NAMALWA (cell line): Measurements from ENCODE around the gene ARGLU1.

Experiments
- DNase-seq: peaks from one replicate; pipeline ENCODE4 v3.0.0-alpha.2; 2015; ENCODE audit warnings: low spot score

The ARGLU1 gene

DNA sequence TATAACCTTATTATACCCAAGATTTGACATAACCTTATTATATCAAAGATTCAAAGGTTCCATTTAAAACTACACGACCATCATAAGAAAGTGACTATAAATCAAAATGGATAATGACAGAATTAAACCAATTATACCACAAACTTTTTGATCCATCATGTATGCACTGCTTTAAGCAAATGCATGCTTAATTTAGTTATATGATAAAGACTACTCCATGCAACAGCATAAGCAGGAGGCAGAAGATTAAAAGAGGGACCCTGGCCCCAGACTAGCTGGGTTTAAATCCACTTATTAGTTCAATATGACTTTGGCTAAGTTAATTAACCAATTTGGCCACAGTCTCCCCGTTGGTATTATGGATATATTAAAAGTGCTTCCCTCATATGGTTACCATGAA lies 43.8 kb downstream of the ARGLU1 start:
- no peak for DNase-seq

DNA sequence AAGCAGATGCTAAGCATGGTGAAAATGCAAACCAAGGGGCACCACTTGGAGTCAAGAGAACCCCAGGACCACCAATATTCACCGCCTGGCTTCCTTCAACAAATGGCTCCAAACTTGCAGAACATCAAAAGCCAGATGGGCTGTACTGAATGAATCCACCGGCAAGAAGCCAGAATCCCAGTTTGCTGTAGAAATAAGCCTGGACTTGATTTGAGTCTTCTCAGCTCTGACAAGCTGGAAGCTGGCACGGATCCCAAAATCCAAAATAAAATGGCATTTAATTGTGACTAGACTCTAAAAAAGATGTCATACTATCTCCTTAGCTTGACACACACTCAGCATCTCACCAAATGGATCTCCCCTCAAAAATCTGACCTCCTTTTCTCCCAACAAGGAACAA lies 44.4 kb downstream of the ARGLU1 start:
- no peak for DNase-seq

DNA sequence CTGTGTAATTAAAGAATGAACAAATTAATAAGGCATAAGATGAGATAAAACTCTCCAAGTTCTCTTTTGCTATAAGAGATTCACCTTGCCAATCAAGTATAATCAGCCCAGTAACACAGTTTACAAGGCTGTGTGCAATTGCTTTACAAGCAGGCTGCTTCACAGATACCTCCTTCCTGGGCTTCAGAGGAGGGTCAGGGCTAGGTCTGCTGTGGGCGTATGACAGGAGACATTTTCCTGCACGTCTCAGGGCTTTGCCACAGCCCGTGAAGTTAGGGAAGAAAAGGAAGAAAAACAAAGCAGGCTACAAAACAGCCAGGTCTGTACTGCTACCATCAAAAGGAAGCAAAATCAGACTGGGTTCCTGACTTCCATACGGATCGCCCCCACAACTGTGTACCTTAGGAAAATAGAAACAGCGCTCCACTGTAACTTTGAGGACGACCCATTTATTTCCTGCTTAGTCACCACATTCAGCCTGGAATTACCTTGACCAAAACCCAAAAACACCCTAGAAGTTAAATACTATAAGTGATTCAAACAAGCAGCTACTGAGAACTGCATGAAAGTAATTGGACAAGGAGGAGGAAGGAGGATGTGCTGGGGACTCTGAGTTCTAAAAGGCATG lies 44.9 kb downstream of the ARGLU1 start:
- DNase-seq: no peak

DNA sequence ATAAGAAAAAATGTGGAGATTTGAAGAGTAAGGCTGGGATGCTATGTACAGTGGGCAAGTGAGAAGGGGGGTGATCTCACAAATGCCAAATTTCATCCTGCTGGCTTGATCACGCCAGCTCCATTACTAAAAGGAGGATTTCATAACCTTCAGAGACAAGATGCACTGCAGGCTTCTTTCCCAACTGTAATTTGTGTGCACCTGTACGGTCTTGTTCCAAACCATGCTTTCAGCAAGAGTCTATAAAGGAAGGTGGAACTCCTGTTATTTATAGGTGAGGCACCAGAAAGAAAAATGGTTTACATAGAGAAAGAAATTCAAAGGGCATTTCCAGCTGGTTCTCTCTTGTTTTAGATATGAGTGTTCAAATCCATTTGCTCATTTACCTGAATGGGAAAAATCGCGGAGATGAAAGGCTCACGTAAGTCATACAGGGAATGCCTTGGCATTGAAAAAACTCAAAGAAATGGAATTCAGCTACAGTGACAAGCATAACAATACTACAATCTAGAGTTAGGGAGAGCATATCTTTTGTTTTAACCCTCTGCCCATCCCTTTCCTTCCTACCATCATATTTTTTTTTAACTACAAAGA lies 45.7 kb downstream of the ARGLU1 start:
- DNase-seq: no peak

DNA sequence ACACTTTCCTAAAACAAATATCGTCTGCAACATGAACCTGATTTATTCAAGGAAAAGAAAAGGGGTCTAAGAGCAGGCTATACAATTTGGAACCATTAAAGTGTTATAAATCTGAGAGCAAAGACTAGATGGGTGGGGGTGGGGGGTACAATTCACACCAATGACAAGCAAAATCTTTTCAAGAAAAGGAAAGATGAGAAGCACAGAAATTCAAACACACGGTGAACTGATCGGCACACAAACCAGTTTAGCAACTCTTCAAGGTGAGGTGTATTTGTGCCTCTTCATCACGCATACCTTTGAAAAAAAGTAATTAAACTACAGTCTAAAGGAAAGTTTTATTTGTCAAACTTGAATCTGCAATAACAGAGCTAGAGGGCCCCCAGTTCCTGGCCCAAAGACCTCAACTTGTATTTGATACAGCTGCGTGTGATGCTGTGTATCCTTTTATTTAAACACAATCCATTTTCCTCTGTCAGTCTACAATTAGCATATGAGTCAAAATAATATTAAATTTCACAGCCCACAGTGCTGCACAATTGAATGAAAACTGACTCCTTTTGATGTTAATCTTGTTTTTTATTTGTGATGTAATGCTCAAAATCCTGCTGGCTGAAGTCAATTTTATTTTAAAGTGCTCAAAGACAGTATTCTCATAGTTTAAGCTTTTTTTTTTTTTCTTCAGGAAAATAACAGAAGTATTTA lies 46.7 kb downstream of the ARGLU1 start:
- DNase-seq: no peak

DNA sequence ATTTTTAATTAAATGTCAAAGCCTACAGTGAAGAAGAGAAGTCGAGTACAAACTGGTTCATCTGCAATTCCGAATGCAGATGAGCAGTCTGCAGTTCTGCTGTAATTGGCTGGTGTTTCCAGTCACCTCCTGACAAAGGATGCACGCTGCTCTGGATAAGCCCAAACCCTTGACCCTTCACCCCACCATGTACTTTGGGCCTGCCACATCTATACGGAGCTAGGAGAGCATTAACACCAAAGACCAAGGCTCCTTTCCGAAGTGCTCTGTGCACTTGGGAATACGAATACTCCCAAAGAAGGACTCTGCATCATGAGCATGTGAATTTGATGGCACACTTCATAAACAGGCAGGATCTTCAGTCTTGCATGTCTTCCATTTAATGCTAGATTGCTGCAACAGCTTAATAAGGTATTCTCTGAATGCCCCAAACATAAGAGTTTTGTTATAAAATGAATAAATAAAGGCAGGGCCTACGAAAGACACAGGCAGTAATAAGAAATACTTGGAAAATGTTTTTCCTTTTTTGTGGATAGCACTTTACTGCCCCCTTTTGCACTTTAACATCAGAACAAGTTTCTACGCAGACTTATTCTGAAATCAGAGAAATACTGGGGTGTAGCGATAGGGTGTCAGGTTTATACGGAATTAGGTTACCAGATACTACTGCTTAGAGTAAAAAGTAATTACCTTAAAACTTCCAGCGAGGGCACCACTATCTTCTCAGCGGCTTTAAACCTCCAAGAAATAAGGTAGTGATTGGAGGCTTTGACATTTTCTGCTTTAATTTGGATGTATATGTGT lies 47.5 kb downstream of the ARGLU1 start:
- DNase-seq: no peak

DNA sequence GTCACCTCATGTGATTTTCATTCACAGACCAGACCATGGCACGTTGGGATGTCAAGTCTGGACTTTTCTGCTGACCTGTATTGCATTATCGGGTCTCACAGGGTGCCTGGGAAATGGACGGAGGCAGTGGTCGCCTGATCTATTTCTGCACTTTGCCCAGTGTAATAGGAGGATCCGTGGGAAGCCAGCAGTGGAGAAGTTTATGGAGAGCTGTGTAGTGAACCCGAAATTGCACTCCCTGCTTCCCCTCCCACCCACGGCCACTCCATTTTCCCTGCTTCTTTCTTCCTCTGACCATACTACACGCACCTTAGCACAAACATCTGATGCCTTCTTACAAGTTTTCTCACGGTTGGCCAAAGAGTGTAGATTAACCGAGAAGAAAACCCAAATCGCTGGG lies 49.4 kb downstream of the ARGLU1 start:
- no peak for DNase-seq

DNA sequence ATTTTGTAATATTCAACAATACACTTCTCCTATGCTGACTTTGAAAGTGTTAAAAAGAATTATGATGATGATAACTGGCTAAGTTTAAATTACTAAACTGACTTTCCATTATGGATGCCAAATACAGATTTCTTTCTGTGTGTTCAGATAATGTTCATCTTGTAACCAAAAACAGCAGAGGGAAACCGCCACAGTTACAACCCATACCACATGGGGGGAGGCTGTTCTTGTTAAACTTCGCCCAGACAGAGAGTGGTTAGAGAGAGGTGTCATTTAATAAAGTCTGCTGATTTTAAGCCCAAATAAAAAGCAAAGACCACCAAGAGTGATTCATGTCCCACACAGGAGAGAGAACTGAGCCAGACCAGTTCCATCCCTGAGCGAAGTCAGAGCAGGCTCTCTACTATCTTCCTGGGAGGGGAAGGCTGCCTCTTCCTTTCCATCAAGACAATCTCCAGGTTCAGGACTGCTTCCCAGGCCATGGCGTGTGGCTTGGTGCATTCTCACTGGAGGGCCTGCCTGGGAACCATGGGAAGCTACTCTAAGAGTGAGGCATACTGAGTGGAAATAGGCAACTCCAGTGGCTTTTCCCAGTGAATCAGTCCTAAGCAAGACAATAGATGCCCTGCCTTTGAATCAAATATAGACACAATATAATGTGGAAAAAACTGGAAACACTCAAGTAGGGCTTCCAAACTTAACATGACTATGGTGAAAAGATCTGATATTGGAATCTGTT lies 50.7 kb downstream of the ARGLU1 start:
- no peak for DNase-seq

DNA sequence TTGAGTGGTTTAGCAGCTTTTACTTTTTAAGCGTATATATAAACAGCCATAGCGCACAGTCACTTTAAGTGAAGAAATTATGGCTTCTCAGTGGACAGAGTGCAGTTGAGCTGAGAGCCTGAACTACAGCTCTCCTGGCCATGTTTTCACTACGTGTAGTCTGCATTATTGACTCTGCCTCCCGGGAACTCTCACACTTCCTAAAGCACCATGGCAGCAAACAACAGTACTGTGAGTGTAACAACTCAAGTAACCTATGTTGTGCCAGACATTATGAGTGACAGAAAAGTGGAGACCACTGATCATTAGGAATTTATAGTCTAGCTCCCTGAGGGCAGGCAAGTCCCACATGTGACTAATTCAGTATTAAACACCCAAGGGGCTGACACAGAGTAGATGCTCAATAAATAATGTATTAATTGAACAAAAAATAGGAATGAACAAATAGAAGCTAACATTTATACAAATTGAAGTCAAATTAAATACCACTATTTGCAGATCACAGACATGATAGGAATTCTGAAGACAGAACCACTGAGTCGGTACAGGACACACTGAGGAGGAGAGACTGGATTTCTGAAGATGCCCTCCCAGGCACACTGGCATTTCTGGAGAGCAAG lies 52.2 kb downstream of the ARGLU1 start:
- DNase-seq: no peak

DNA sequence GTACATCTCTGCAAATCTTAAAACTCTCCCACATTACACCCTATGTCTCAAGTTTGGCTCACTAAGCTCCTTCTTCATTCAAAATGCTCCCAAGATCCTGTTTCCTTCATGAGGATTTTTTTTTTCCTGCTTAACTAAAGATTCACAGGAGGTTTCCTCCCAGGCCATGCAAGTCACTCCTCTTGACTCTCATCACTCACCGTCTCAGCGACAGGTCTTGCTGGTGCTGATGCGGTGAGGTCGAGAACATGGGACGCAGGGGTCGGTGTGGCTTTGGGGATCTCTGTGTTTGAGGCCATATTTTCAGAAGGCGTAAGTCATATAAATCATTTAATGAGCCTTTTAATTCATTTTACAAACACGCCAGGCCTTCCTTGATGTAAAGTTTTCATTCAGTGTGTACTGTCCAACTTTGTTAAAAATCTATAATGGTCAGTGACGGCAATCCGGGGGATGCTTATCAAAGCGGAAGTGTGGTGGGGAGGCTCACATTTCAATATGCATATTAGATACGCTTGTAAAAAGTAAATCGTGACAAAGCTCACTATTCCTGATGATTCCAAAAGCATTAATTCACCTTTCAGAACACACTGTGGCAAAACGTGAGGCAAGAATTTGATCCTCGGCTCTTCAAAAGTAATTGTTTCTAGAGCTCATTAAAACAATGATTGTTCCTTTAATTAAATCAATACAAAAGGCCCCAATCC lies 52.9 kb downstream of the ARGLU1 start:
- DNase-seq: no peak

DNA sequence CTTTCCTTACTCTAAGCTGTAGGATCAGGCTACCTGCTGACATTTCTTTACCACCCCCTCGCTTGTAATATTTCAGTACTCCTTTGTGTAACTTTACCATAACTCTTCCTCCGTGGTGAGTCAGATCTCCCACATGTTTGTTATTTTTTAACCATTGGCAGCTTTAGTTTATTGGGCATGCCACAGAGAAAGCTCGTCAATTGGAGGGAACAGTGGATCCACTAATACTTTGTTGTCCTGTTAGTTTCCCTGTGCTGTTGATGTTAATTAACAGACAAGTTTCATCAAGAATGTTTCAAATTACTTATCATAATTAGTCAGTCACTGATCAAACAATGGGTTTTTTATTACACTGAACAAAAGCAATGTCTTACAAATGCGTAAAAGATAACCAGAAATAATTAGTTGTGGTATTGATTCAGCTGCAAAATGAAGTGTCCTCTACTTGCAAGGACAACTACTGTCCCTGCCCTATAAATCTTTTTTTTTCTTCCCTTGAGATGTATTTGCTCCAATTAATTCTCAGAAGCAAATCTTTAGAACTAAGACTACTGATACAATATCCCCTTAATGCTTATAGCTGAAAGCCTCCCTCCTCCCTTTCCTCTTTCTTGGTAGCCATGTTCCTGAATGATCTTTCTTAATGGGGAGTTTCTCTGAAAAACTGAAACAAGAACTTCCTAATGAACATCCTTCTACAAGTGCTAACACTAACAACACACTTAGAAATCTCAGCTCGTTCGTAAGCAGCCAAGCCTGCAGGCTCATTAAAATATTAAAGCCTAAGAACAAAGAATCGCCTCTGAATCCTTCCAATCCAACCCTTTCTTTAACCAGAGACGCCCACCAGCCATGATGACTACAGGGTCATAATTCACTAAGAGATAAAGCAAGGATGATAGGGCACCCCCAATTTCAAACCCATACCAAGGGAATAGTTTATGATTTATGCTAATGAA lies 54.6 kb downstream of the ARGLU1 start:
- no peak for DNase-seq

DNA sequence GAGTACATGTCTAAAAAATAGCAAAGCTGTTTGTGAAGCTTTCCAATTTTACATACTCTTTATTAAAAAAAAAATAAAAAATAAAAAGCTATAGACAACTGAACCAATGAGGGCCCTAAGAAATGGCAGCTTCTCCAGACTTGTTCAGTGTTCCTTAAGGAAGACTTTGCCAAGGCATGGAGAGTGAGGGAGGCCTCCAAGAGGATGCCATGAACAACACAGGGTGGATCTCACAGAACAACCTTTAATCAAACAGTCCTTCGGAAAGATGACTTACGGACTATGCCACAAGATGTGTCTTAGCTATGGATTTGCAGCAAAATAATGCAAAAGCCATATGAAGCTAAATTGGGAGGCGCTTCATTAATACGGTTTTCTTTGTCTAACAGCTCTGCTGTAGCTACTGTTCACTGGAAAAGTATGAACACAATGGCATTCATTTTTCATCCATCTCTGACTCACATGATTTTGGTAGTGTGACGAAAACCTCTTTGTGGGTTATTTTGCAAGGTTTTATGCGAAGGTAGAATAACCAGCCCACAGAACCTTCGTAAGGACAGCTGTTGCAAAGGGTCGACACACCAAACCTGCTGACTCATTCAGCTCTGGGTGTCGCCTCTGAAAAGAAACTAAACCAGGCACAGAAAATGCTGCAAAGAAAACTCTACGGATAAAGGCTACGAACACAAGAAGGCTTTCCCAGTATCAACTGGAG lies 60.2 kb downstream of the ARGLU1 start:
- DNase-seq: no peak

DNA sequence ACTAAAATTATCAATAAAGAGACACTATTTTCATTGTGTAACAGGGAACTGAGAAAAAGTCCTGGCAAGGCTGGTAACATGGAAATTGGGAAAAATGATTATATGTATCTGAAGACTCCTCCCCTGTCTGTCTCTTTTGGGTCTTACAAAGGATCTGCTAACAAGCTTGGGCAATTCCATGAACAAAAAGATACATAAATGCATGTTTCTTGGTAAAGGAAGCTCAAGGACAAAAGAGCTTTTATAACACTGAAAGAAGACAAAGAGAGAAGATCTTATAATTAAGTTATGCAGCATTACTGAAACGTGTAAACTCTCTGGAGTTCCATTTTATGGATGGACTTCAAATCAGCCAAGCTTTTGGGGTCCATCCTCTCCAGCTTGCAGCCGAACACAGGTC lies 61.7 kb downstream of the ARGLU1 start:
- DNase-seq: no peak

DNA sequence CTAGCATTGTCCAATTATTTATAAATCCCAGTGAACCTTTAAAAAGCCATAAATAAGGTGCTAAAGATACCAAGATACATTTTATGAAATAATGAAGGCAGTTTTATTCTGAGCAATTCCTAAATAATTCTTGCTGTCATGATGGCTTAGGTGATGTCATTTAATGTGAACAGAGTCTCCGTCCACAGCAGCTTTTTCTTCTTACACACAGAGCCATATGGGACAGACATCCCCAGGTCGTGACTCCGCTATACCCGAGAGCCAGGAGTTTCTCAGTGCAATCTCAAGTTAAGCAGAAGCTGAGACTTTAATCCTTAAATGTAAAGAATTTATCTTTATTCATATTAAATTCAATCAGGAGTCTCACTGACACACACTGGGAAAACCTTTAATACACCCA lies 62.2 kb downstream of the ARGLU1 start:
- DNase-seq: no peak

DNA sequence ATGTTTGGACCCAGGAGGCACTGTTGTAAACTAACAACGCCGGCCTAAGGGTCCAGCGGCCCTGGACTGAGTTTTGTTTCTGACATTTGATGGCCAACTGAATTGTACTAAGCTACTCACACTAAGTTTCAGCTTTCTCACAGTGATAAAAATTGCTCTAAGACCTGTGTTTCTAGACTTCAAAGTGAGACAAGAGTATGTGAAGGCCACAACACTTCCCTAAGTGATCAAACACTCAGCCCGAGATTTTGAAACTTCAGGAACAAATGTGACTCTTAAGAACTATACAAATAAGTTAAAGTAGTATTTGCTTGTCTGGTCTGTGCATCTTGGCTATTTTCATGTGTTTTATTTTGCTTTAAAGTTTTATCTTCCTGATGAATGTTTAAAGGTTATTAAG lies 62.6 kb downstream of the ARGLU1 start:
- no peak for DNase-seq

DNA sequence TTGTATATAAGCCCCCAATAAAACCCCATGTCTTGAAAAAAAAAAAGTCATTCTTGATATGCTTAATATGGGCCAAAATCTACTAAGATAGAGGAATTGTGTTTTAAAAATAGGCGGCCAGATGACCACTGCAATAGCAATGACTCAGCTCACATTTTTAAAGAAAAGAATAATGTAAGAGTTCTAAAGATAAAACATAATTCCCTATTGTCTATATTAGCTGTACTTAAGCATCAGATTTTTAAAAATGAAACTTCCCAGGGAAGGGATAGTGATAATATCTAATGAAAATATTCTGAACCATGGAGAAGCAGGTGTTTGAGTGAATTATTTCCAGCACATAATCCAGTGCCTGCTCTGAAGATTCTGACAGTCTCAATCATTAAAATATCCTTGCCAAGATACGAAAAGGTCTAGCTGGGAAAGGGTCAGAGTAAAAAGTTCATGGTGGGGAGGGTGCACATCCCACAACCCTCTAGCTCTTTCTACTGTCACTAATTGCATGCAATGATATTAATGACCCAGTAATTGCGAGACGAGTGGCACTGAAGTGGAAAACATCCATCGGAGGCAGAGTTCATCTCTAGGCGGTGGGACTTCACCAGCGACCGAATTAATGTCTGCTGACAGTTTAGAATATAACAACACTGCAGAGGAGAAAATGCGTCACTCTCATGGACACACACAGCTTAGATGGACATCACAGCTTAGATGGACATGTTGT lies 64.0 kb downstream of the ARGLU1 start:
- DNase-seq: no peak

DNA sequence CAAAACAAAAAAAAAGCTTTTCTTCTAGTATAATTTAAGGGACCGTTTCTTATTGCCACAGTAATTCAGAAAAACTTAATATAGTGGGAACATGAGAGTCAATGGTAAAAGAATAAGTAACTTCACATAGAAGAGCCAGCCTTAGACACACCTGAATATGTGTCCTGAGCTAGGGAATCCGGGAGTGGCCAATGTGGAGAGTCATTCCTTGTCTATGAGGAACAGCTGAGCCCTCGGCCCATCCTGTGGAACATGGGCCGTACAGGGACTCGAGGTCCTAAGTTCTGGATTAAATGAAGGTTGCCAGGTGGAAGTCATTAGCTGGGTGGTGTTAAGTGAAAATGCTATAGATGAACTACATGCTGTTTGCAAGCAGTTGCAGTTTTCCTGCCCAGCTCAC lies 64.7 kb downstream of the ARGLU1 start:
- DNase-seq: no peak

DNA sequence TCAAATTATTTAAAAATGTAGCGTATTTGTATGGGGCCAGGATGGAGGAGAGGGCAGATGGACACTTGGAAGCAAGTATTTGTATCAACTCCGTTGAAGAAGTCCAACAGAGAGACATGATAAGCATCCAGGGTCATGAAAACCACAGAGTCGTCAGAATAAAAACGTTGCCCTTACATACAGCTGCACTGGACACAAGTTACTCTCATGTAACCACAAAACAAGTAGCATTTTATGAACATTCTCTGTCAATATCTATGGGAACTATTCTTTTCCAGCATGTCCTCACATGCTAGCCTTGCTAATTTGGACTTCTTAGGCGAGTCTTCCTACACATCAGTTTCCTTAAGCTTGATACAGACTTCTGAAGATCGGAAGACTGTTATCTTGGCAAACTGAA lies 67.5 kb downstream of the ARGLU1 start:
- DNase-seq: no peak

DNA sequence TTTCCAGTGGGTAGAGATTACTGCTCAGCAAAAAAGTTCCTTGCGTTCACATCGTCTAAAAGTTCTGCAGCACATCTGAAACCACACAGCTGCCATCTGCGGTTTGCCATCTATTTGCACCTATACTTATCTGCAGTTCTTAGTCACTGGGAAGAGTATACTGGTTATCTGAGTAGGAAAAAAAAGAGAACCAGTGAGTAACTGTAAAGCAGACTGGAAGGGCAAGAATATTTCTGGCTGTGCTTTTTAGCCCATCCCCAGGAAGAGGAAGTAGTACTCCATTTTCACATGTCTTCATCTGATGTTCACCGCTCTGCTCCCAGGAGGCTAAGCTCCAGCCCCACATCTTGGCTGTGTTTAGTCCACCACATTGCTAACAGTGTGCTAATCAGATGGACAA lies 68.0 kb downstream of the ARGLU1 start:
- DNase-seq: no peak
